HG03442 (cell line): ENCODE measurements around the gene BANF2.

Source experiments
- ATAC-seq: cut with Tn5 transposase; IDR thresholded peaks from one replicate; pipeline ENCODE4 v1.9.1; 2021; ENCODE audit warnings: mild to moderate bottlenecking, moderate library complexity; ENCODE audit not compliant: unreplicated experiment

The BANF2 gene

DNA sequence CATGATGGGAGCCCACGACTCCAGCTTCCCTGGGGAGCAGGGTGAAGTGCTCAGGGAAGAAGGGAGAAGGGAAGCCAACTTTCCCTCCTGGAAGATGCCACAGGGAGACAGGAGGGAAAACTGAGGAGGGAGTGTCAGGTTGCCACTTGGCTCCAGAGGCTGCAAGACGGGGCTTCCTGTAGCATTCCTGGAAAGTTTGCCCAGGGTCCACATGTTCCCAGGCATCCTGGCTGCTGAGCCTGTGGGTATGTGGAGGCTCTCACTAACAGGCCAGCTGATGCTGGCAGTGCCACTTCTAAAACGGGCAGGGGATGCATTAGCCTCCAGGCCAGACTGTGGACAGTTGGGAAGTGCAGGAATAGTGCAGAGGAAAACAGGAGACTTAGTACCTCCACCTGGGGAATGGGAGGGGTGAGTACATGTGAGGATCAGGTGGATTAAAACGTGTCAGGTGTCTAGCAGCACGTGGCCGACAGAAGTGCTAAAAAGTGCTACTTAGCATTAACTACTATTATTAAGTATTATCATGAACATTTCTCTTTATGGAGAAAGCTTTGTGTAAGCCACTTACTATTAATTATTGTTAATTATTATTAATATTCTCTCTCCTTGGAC lies 33.2 kb downstream of the BANF2 start:
- no peak for ATAC-seq

DNA sequence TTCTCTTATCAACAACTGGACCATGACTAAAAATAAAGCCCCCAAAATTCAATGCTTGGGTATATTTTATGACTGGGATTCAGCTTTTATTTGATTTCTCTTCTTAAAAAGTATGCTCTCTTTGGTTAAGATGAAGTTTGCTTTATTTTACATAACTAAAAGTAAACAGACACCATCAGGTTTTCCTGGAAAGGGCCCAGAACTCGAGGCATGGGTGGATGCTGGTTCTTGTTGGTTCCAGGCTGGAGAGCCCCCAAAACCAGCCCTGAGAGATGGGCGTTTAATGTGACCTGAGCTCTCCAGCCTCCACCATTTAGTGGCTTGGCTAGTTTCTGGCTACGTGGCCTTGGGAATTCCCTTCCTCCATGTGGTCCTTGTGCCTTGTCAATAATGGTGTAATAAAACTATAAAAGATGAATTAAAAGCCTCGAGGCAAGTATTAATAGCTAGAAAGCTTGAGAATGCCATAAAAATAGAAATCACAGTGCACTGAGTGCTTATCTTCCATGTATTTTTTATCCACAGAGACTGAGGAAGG lies 34.1 kb downstream of the BANF2 start:
- ATAC-seq, result no peak

DNA sequence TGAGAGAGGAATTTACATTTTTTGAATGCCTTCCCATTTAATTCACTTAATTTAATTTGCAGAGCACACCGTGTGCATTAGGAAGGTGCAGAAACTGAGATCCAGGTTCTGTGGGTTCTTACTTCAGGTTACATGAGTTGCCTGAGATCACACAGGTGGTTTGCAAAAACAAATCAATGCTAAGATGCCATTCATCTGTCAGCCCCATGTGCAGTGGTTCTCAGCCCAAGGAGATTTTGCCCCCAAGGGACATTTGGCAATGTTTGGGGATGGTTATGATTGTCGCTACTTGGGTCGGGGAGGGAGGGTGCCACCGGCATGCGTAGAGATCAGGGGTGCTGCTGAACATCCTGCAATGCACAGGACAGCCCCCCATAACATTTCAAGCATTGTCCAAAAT lies 34.6 kb downstream of the BANF2 start:
- no peak for ATAC-seq

DNA sequence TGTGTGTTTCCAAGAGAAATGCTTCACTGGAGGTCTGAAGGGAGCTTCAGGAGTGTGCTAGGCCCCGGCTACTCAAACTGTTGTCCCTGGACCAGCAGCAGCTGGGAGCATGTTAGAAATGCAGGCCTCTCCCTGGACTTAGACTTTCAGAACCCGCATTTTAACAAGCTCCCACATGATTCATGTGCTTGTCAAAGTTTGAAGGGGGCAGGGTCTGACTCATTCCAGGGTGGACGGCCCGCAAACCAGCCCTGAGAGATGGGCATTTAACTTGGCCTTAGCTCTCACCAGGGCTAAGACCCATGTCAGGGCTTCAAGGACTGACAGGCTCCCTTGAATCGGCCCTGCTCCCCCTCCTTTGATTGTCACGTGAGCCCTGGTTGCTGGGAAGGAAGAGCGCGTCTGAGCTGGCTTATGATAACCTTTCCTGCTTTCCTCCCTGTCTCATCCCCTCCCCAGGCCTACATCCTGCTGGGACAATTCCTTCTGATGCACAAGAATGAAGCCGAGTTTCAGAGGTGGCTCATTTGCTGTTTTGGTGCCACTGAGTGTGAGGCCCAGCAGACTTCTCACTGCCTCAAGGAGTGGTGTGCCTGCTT lies 35.5 kb downstream of the BANF2 start:
- ATAC-seq, result no peak

DNA sequence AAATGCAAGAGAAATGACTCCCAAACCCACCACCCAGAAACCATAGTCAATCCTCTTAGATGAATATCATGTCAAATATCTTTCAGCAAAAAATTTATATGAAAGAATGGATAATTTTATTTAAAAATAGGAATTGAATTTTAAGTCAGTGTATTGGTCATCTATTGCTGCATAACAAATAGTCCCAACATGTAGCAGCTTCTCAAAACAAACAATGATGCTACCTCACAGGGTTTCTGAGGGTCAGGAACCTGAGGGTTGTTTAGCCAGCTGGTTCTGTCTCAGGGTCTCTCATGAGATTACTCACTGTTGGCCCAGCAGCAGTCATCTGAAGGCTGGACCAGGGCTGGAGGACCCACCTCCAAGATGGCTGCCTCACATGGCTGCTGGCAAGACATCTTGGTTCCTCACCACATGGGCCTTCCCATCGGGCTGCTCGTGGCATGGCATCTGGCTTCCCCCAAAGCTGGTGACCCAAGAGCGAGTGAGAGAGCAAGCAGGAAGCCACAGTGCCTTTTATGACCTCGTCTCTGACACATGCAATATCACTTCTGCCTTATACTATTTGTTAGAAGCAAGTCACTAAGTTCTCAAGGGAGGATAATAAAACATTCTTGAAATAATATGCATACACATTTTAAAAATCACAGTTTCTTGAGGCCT lies 36.3 kb downstream of the BANF2 start:
- ATAC-seq, result no peak

DNA sequence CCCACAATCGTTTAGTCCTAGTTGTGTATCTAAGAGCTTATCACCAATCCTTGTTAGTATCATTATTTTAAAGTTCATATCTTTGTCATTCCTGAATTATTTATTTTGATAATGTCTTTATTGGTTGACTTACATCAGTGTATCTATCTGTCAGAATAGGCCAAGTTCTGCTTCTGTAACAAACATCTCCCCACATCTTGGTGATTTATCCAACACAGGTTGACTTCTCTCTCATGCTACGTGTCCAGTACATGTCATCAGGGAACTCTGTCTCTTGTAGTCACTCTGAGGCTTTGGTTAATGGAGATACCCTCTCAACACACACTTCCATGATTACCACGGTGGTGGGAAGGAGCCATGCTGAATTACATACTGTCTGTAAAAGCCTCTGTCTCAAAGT lies 38.4 kb downstream of the BANF2 start:
- no peak for ATAC-seq

DNA sequence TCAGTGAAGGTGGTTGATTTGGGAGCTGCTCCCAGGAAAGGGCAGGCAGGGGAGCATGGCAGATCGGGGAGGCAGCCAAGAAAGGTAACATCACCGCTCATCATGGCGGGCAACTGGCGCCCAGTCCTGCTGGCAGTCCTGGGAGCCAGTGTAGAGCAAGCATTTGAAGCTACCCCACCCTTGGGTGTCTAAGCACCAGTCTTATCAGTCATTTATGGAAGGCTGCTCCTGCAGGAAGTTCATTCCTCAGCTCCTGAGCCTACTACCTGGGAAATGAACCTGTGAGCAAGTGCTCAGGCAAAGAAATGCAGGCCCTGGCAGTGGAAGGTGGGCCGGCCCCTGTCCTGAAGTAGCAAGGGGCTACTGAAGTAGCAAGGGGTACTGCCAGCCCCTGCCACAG lies 41.5 kb downstream of the BANF2 start:
- ATAC-seq, result no peak

DNA sequence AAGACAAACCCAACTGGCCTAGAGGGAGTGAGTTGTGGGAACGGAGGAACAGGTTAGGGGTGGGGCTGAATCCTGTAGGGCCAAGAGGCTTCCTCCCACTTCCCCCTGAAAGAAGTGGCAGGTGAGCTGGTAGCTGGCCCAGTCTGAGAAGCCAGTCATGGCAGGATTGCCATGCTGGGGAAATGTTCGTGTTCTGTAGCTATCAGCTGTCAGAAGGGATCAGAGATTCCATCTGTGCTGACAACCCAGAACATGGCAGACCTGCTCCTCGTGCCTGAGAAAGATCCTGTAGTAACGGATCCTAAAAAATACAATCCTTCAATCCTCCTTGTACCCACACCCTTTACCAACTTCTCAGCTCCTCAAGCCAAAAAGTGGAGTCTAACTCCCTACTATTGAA lies 43.0 kb downstream of the BANF2 start:
- ATAC-seq, result no peak

DNA sequence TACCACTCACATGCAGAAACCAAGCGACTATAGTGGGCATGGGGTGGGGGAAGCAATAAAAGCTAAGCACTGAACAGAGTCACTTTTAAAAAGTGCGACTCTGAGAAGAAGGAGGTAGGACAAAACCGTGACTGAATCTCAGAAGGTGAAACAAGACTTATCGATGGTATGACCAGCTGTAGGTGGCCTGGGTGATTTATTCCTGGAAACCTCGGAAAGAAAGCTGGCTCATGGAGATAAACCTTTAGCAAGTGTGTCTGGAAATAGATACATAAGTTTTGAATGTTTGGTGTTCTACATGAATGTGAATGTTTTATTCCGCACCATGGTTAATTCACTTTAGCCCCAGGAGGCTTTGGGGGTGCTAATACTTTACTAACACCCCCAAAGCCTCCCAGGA lies 43.9 kb downstream of the BANF2 start:
- no peak for ATAC-seq

DNA sequence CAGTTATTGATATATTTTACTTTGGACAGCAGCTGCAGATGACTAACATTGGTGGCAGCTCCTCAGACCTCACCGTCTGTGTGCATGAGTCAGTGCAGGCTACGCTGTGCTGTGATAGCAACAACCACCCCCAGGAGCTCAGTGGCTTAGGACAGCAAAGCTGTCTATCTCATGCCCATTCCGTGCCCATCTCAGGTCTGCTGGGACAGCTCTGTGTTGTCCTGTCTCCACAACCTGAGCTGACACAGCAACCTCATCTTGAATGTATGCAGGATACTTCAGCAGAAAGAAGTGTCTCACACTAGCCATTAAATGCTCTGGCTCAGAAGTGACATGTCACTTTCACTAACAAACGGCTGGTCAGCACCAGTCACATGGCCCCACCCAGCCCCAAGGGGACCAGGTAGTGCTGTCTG lies 47.7 kb downstream of the BANF2 start:
- ATAC-seq, result no peak

DNA sequence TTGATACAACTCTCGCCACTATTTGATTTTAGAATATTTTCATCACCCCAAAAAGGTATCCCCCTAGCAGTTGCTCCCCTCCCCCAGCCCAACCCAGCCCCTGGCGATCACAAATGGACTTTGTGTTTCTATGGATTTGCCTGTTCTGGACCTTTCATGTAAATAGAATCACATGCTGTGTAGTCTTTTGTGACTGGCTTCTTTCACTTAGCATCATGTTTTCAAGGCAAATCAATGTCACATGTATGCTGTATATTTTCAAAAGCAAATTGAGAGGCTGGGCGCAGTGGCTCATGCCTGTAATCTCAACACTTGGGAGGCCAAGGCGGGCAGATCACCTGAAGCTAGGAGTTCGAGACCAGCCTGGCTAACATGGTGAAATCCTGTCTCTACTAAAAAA lies 48.5 kb downstream of the BANF2 start:
- ATAC-seq, result no peak

DNA sequence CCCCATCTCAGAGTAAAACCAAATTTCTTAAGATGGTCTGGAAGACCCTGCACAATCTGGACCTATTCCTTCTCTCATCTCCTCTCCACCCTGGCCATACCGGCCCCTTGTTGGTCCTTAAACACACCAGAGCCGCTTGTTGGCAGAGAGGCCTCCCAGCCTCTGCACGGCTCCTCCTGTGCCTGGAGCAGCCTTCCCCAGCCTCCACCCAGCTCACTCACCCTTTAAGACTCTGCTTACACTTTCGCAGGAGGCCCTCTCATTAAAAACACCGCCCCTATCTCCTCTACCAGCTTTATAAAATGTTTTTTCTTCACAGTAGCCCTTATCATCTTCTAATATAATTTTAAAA lies 49.8 kb downstream of the BANF2 start:
- ATAC-seq, result no peak

DNA sequence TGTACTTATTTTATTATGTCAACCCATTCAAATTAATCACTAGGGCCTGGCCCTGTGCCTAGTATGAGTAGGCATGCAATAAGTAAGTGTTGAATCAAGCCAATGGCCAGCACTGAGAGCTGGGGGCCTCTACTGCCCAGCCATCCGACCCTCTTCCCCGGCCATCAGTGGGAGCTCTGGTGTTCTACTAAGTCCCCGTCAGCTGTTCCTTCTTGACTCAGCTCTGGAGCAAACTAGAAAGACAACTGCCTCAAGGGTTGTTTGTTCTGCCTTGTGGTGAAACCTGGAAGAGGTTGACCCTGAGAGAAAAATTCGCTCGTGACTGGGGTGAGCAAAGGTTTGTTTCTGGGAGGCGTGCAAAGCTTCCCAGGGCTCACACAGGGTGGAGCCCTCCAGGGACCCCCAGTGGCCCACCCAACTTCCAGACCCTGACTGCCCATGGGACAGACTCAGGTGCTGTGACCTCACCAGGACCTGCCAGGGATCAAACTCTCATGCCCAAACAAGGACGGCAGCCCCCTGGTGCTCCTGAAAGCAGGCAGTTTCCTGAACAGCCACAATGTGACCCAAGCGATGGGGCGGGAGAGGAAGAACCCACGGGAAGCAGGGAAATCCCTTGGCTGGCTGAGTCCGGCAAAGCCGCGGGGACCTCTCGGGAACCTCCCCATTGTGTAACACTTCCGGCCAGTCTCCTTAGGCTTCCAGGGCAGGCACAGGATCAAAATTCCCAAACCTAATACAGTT lies 50.4 kb downstream of the BANF2 start:
- no peak for ATAC-seq

DNA sequence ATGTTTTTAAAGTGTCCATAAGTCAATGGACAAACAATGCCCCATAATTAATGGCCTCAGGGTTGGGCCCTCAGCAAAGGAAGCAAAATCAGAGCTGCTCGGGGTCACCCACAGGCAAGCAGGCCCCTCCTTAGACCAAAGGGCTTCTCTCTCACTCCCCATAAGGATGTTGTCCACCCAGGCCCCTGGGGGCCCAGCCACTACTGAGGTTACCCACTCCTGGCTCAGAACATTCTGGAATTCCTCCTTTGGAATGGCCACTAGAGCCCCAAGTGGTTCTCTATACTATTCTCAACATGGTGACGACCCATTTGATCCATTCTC lies 50.9 kb downstream of the BANF2 start:
- no peak for ATAC-seq

DNA sequence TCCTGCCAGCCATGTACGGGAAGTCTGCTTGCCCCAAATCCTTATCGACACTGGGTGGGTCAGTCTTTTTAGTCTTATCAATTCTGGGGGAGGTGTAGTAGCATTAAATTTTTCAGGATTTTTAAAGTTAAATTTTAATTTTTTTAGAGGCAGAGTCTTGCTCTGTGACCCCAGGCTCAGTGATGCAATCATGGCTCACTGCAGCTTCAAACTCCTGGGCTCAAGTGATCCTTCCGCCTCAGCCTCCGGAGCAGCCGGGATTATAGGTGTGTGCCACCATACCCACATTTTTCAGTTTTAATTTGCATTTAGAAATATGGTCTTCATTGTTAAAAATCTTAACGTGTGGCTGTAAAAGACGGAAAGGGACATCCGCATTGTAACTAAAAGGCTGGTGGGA lies 51.9 kb downstream of the BANF2 start:
- no peak for ATAC-seq

DNA sequence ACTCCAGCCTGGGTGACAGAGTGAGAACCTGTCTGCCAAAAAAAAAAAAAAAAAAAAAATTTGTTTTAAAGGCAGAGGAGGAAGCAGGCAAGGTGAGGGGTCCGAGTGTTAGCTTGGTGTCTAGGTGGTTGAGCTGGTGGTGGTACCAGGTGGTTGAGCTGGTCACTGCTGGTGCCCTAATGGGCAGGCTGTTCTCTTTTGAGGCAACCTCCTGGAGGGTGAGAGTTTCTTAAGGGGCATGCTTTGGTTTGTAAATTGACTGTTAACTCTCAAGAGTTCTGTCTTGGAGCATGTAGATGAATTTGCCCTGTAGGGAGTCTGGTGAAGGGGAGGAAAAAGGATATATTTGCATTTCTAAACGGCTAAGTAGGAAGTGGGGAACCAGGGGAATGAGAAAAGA lies 52.7 kb downstream of the BANF2 start:
- ATAC-seq, result no peak

DNA sequence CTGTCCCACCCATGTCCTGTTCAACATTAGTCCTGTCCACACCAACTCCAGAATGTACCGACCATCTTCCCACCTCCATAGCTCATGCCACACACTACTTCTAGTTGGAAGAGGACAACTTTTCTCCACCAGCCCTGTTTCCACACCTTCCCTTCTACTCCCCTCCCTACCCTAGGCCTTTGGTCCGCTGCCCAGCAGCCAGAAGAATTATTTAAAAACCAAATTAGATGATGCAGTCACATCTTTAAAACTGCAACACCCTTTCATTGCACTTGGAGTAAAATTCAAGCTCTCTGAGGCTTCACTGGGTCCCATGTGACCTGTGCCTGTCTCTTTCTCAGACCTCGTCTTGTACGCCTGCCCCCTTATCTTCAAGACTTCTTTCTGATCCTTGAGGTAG lies 53.8 kb downstream of the BANF2 start:
- no peak for ATAC-seq

DNA sequence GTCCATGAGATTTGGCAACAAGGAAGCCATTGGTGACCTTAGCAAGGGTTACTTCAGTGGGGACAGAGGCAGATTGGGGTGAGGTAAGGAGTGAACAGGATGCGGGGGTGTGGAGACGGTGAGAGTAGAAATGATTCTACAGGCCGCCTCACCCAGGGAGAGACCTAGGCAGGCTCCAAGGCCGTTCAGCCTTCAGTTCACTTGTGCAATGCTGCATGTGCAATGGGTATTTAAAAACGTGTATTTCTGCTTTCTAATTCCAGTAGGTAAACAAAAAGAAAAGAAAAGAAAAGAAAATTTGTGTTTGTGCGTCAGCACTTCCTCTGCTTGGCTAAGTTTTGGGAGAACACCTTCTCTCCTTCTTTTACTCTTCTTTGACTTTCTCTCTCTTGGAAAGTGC lies 56.8 kb downstream of the BANF2 start:
- ATAC-seq, result no peak

DNA sequence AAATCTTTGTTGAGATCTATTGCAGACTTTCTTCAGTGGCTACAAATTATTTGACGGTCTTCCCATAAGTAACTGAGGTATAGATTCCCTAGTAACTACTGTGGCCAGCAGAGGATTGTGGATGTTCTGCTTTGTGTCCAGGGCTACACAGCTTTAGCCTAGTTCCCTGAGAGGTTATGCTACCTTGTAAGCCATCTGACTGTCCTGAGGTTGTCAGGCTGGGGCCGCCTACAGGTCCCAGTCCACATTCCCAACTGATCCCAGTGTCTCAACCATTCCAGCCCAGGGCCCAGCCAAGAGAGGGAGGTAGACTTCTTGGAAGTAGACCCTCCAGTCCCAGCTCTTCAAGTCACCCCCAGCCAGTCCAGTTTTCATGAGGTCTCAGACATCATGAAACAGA lies 57.7 kb downstream of the BANF2 start:
- ATAC-seq, result no peak

DNA sequence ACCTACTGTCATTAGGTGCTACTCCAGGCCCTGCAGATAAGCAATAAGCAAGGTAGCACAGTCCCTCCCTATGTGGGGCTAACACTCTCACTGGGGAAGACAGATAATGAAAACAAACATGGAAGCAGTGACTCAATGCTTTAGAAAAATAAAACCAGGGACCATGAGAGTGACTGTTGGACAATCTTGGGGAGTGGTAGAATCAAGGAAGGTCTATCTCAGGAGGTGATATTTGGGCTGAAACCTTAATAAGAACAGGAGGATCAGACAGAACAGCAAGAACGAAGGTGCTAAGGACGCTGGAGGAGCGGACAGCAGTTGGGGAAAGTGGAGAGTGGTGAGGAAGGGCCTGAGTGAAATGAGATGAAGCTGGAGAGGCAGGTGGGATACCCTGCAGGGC lies 58.2 kb downstream of the BANF2 start:
- ATAC-seq, result no peak

DNA sequence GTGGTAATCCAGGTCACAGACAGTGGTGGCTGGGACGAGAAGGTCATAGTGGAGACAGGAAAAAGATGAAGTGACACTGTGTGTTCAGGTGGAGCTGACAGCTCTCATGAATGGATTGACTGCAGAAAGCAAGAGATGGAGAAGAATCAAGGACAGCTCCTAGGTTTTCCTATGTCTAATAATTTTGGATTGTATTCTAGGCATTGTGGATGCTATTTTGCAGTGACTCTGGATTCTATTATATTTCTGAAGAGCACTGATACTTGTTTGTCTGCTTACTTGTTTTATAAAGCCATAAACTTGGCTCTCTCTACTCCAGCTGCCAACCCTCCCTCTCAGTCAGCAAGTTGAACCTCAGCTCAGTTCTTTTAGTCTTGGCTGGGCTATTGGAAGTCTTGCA lies 58.7 kb downstream of the BANF2 start:
- ATAC-seq, result no peak

DNA sequence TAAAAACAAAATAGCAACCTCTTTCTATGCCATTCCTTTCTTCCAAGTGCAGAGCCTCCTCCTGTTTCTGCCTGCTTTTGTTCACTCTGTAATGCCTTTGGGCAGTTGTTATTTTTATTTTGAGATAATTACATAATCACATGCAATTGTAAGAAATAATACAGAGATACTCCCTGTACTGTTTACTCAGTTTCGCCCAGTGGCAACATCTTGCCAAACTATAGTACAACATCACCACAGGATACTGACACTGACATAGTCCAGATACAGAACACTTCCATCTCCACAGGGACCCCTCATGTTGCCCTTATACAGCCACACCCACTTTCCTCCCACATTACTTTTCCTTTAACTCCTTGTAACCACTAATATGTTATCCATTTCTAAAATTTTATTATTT lies 59.7 kb downstream of the BANF2 start:
- no peak for ATAC-seq
